Psoas muscle (tissue), 8 donors: Measurements from ENCODE around the gene PRPF19. TPM values are rescaled to one million over a fixed set of nuclear protein-coding genes. Genes with fewer than 3 reads are reported as not detected.

Source experiments
- ATAC-seq, 4 donors: fragments of 200-7000 bp; cut with Tn5 transposase; one replicate each; pipeline ENCODE4 v1.9.1; 2020; ENCODE audit warnings: moderate library complexity in 3 of 4, mild to moderate bottlenecking in 2 of 4
- DNase-seq, 2 donors: peaks; one replicate each; pipeline ENCODE4 v3.0.0-alpha.2; 2020
- H3K27ac ChIP-seq: fragments of 200-600 bp; one replicate; pipeline ENCODE4 v1.8.0; 2022
- H3K27me3 ChIP-seq, 3 donors: fragments of 200-600 bp in 1 of 3; one replicate each; pipeline versions ENCODE4 v1.6.1 to v1.8.0; 2013 to 2022; ENCODE audit warnings: low read length in 2 of 3, mild to moderate bottlenecking in 2 of 3, moderate library complexity in 1 of 3; ENCODE audit not compliant: insufficient read depth in 3 of 3
- H3K36me3 ChIP-seq, 2 donors: fragments of 200-600 bp in 1 of 2; one replicate each; pipeline versions ENCODE4 v1.6.1 to v1.8.0; 2013 to 2022; ENCODE audit warnings: low read depth in 1 of 2, mild to moderate bottlenecking in 1 of 2, moderate library complexity in 1 of 2; ENCODE audit not compliant: insufficient read depth in 1 of 2
- H3K4me1 ChIP-seq: fragments of 200-600 bp; one replicate; pipeline ENCODE4 v1.8.0; 2022
- H3K4me3 ChIP-seq: fragments of 200-600 bp; one replicate; pipeline ENCODE4 v1.8.0; 2022; ENCODE audit warnings: mild to moderate bottlenecking
- H3K9me3 ChIP-seq: fragments of 200-600 bp; one replicate; pipeline ENCODE4 v1.8.0; 2022
- WGBS, 3 donors: extraction: QIAGEN DNeasy Blood & Tissue Kit; methylation state at CpG; one replicate each; pipeline versions ENCODE4 v1.1.6 to v1.1.7; 2013; 5-methylcytosine and 5-hydroxymethylcytosine counted together
- intact Hi-C, 2 donors: fragments of 100-400 bp; cut with DNase I; formaldehyde crosslinking; loops; one replicate each; pipeline versions ENCODE4 v1.11.0 to v1.14.2; 2022
- polyA plus RNA-seq, 3 donors: library from polyadenylated mRNA; stranded (reverse); fragments of 200-250 nt; gene quantifications; one replicate each; pipeline ENCODE4 v1.2.3, GENCODE V29; 2013
- total RNA-seq, 4 donors: library from RNA; stranded (reverse); fragmentation: NEBNext Ultra II Directional in 2 of 4; extraction: Animal tissue kit (Norgen Biotek cat#: 25700) in 2 of 4; gene quantifications; one replicate each; pipeline versions ENCODE4 v1.2.1 to v1.2.4, GENCODE V29; 2021 to 2023
- TF ChIP-seq, protein P1 (sequence below): fragments of 200-600 bp; IDR thresholded peaks from one replicate; pipeline ENCODE4 v1.8.0; 2022; ENCODE audit warnings: antibody characterized with exemption
- donor health status: healthy with polysubstance abuse.
- donor health status: DM: no; HTN: no; CAD: no; lungs with moderate emphysema.
- donor health status: Bipolar disorder and iron deficiency.
- donor health status: healthy.
- donor health status: DM: yes; HTN: yes; CAD: no.
- donor health status: DM: no; HTN: no; CAD: no.
- donor health status: DM: no; HTN: no; CAD: no.
- donor health status: DM: yes; HTN: yes; CAD: no.

Gene PRPF19
- total and polyA plus RNA-seq, 7 donors = 45.7 to 109 (median 67.4) TPM

DNA sequence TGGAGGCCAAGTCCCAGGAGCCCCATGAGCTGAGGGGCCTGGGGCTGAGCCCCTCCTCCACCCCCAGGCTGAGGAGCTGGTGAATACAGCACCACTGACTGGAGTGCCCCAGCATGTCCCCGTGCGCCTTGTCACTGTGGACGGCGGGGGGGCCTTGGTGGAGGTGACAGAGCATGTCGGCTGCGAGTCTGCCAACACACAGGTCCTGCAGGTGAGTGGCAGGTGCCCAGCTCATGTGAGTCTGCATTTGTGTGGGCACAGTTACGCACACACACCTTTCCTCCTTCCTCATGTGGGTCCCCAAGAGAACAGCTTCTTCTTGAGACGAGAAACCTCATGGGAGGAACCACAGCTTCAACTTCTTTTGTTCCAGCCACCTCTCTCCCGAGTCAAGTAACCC is 25.5 kb upstream of the PRPF19 start:
- Histone ChIP-seq H3K9me3 (no peaks in the 10 kb centered on the region), H3K27ac (no peak overlapping the region), H3K4me1 (no peaks in the 10 kb centered on the region), H3K27me3 (peaks cover 0 to 4% (median 0%) of the 10 kb centered on the region in 3 donors), H3K36me3 (no peaks in the 10 kb centered on the region), H3K4me3 (no peak overlapping the region)
- WGBS, 3 donors = 84 to 86% (median 85%) methylated on average over 8 to 9 of the region's 9 CpGs
- DNase-seq (peak; percentile 16 to 49), ATAC-seq (no peak)
- intact Hi-C loops = no loop called here
- TF ChIP-seq, protein P1, sequence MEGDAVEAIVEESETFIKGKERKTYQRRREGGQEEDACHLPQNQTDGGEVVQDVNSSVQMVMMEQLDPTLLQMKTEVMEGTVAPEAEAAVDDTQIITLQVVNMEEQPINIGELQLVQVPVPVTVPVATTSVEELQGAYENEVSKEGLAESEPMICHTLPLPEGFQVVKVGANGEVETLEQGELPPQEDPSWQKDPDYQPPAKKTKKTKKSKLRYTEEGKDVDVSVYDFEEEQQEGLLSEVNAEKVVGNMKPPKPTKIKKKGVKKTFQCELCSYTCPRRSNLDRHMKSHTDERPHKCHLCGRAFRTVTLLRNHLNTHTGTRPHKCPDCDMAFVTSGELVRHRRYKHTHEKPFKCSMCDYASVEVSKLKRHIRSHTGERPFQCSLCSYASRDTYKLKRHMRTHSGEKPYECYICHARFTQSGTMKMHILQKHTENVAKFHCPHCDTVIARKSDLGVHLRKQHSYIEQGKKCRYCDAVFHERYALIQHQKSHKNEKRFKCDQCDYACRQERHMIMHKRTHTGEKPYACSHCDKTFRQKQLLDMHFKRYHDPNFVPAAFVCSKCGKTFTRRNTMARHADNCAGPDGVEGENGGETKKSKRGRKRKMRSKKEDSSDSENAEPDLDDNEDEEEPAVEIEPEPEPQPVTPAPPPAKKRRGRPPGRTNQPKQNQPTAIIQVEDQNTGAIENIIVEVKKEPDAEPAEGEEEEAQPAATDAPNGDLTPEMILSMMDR = no peak

DNA sequence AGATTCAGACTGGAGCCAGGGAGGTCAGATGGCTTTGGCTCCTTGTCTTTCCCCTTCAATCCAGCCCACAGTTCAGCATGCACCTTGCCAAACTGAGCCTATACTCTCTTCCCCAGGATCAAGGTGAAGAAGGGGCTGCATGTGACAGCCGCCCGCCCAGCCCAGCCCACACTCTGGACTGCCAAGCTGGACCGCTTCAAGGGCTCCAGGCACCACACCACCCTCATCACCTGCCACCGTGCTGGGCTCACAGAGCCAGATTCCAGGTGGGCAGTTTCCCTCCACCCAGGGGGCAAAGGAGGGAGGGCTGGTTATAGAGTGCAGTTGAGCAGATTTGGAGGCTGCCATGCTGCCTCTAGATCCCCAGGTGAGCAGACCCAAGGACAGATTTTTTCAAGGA is 24.0 kb upstream of the PRPF19 start:
- ATAC-seq (no peak), DNase-seq (peak in 1 of 2 donors; percentile 34)
- Histone ChIP-seq H3K9me3 (no peaks in the 10 kb centered on the region), H3K4me1 (no peaks in the 10 kb centered on the region), H3K4me3 (no peak overlapping the region), H3K27me3 (peaks cover 0 to 11% (median 2%) of the 10 kb centered on the region in 3 donors), H3K27ac (no peak overlapping the region), H3K36me3 (no peaks in the 10 kb centered on the region)
- intact Hi-C loops = no loop called here
- TF ChIP-seq, protein P1 = no peak
- WGBS, 3 donors = 91 to 94% (median 92%) methylated on average over 3 to 4 of the region's 4 CpGs

DNA sequence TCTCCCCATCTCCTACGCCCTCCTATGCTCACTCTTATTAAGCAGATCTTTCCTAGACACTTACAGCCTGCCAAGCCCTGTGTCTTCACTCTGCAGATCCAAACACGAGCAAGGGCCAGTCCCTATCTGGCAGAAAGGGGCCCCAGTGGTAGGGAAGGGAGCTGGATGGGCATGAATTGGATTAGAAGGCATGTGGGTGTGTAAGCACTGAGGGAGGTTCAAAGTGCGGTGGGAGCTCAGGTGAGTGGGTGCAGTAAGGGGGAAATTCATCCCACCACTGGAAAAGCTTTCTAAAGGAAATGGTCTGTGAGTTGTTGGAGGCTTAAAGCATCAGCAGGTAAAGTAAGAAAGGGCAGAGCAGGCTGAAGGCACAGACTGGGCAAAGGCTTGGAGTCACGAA is 23.4 kb upstream of the PRPF19 start:
- ATAC-seq (no peak), DNase-seq (peak in 1 of 2 donors; percentile 7)
- H3K27ac ChIP-seq = no peak overlapping the region
- peaks cover 3% of the 10 kb centered on the region for H3K4me1 ChIP-seq
- intact Hi-C loops = no loop called here
- peaks cover 0 to 17% (median 4%) of the 10 kb centered on the region in 3 donors for H3K27me3 ChIP-seq
- no peaks in the 10 kb centered on the region for H3K36me3 ChIP-seq
- WGBS, 3 donors = 89 to 90% (median 89%) methylated on average over 4 of the region's 4 CpGs
- no peaks in the 10 kb centered on the region for H3K9me3 ChIP-seq
- no peak overlapping the region for H3K4me3 ChIP-seq
- TF ChIP-seq, protein P1 = no peak

DNA sequence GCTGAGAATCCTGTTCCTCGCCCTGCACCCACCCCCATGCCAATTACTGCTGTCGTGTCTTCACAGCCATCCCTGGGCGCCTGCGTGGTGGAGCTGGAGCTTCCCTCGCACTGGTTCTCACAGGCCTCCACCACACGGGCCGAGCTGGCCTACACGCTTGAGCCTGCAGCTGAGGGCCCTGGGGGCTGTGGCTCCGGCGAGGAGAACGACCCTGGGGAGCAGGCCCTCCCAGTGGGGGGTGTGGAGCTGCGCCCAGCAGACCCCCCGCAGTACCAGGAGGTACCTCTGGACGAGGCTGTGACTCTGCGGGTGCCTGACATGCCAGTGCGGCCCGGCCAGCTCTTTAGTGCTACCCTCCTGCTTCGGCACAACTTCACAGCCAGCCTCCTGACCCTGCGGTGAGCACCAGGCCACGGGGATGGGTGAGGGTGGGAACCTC is 22.2 kb upstream of the PRPF19 start:
- Histone ChIP-seq H3K27ac (no peak overlapping the region), H3K27me3 (peaks cover 0 to 23% (median 4%) of the 10 kb centered on the region in 3 donors), H3K9me3 (no peaks in the 10 kb centered on the region), H3K4me3 (no peak overlapping the region), H3K4me1 (peaks cover 13% of the 10 kb centered on the region), H3K36me3 (no peaks in the 10 kb centered on the region)
- DNase-seq (peak in 1 of 2 donors; percentile 42), ATAC-seq (no peak)
- intact Hi-C loops = no loop called here
- 91 to 95% (median 93%) methylated on average over 18 to 20 of the region's 20 CpGs for WGBS, 3 donors
- TF ChIP-seq, protein P1 = no peak

DNA sequence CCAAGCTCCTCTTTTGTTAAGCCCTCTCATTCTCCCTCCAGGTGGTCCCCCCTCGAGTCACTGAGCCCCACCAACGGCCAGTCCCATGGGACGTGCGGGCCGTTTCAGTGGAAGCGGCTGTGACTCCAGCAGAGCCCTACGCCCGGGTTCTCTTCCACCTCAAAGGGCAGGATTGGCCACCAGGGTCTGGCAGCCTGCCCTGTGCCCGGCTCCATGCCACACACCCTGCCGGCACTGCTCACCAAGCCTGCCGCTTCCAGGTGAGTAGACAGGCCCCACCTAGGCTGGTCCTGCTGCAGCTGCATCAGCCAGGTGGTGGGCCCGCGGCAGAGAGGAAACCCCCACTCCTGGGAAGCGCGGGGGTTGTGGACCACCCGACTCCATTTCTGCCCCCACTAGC is 21.2 kb upstream of the PRPF19 start:
- peaks cover 0 to 23% (median 4%) of the 10 kb centered on the region in 3 donors for H3K27me3 ChIP-seq
- ATAC-seq = no peak
- peaks cover 0 to 5% of the 10 kb centered on the region in 2 donors for H3K36me3 ChIP-seq

More for the DNA sequence above, 21.2 kb upstream of the PRPF19 start:
- intact Hi-C loops = no loop called here
- H3K27ac ChIP-seq = no peak overlapping the region
- no peak for DNase-seq
- no peaks in the 10 kb centered on the region for H3K9me3 ChIP-seq
- TF ChIP-seq, protein P1 = no peak
- 73 to 77% (median 77%) methylated on average over 16 of the region's 16 CpGs for WGBS, 3 donors
- peaks cover 14% of the 10 kb centered on the region for H3K4me1 ChIP-seq
- no peak overlapping the region for H3K4me3 ChIP-seq
